ENCODE measurements around the gene FBXO31. TPM values are rescaled to one million over a fixed set of nuclear protein-coding genes. Genes with fewer than 3 reads are reported as not detected.

FBXO31 gene
- total RNA-seq, 1 donor from 2014 or later, result 93.3 TPM

DNA sequence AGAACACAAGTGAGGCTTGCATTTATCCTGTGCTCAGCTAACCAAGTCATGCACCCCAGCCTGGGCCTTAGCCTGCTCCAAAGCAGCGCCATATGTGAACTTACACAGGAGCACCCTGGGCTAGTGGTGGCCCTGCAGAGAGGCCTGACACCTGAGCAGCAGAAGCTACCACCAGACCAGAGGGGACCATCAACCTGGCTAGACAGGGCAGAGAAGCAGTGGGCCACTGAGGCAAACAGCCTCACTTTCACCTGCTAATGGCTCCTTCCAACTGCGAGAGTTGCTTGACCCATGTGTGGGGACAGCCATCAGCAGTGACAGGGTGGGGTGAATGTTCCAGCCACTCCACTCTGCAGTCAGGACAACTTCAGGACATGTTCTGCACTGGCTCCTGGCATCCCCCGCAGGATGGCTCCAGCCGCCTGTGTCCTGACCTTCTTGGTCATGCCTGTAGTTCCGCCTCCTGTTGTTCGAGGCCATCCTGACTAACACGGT, 63.5 kb downstream of the FBXO31 start:
- Histone ChIP-seq H3K4me1 (peaks cover 18% of the 10 kb centered on the region), H3K27me3 (no peaks in the 10 kb centered on the region), H3K9me3 (no peaks in the 10 kb centered on the region), H3K36me3 (no peaks in the 10 kb centered on the region), H3K27ac (no peak overlapping the region), H3K4me3 (no peak overlapping the region)
- TF ChIP-seq POLR2AphosphoS5 (IDR thresholded peaks at IDR 0.05; ENCODE audit: insufficient read depth in 1 of 2, low read depth in 1 of 2) (no peak), POLR2A (IDR thresholded peaks at IDR 0.05) (no peak)
- TF ChIP-seq, protein P1, sequence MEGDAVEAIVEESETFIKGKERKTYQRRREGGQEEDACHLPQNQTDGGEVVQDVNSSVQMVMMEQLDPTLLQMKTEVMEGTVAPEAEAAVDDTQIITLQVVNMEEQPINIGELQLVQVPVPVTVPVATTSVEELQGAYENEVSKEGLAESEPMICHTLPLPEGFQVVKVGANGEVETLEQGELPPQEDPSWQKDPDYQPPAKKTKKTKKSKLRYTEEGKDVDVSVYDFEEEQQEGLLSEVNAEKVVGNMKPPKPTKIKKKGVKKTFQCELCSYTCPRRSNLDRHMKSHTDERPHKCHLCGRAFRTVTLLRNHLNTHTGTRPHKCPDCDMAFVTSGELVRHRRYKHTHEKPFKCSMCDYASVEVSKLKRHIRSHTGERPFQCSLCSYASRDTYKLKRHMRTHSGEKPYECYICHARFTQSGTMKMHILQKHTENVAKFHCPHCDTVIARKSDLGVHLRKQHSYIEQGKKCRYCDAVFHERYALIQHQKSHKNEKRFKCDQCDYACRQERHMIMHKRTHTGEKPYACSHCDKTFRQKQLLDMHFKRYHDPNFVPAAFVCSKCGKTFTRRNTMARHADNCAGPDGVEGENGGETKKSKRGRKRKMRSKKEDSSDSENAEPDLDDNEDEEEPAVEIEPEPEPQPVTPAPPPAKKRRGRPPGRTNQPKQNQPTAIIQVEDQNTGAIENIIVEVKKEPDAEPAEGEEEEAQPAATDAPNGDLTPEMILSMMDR (IDR thresholded peaks at IDR 0.05), result no peak
- no peak for DNase-seq (ENCODE audit: extremely low spot score in 2 of 2)
- intact Hi-C loops (cut with DNase I), result no loop called here

DNA sequence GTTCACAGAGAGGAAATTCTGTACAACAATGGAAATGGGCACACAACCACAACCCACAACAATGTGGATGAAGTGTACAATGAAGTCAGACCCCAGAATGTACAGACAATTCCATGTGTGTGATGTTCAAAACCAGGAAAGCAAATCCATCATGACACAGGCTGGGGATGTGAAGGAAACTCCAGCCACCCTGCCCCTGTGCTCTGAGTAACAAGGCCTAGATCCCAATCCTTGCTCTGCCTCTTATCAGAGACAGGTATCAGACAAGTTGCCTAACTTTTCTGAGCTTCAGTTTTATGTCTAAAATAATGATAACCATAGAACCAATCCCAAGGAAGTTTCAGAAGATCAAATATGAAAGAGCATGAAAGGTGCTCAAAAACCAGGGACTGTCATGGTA, 64.6 kb downstream of the FBXO31 start:
- no peaks in the 10 kb centered on the region for H3K9me3 ChIP-seq
- H3K4me1 ChIP-seq, result peaks cover 14% of the 10 kb centered on the region
- no peak overlapping the region for H3K4me3 ChIP-seq
- no peak for DNase-seq (ENCODE audit: extremely low spot score in 2 of 2)
- TF ChIP-seq POLR2A (IDR thresholded peaks at IDR 0.05) (no peak), POLR2AphosphoS5 (IDR thresholded peaks at IDR 0.05; ENCODE audit: insufficient read depth in 1 of 2, low read depth in 1 of 2) (no peak)
- TF ChIP-seq, protein P1 (IDR thresholded peaks at IDR 0.05), result no peak
- H3K27ac ChIP-seq, result no peak overlapping the region
- intact Hi-C loops (cut with DNase I), result no loop called here
- no peaks in the 10 kb centered on the region for H3K36me3 ChIP-seq
- H3K27me3 ChIP-seq, result no peaks in the 10 kb centered on the region

- H3K9me3 ChIP-seq, result no peaks in the 10 kb centered on the region
- intact Hi-C loops (cut with DNase I), result loop anchor here (1.0 kb wide), 1 partner anchor 74 kb away; the partner anchor contains the start of gene MAP1LC3B
- TF ChIP-seq, protein P1 (IDR thresholded peaks at IDR 0.05), result no peak
- TF ChIP-seq POLR2AphosphoS5 (IDR thresholded peaks at IDR 0.05; ENCODE audit: insufficient read depth in 1 of 2, low read depth in 1 of 2), result peak in 1 of 2 donors; percentile 67
- H3K27ac ChIP-seq, result peak overlapping the region; percentile 89
- H3K4me1 ChIP-seq, result peaks cover 14% of the 10 kb centered on the region
- no peaks in the 10 kb centered on the region for H3K36me3 ChIP-seq
- H3K27me3 ChIP-seq, result no peaks in the 10 kb centered on the region
- no peak for DNase-seq (ENCODE audit: extremely low spot score in 2 of 2)
- H3K4me3 ChIP-seq, result peak overlapping the region; percentile 65 to 89
Observed at GRCh38 chr16:87317750-87318644, 65.6 kb downstream of the FBXO31 start.

- no peaks in the 10 kb centered on the region for H3K27me3 ChIP-seq
- H3K4me3 ChIP-seq, result peak within 1 kb of the TSS; percentile 65 to 89
- peak within 1 kb of the TSS; percentile 89 for H3K27ac ChIP-seq
- H3K9me3 ChIP-seq, result no peaks in the 10 kb centered on the region
- intact Hi-C loops (cut with DNase I), result loop anchor here (1.0 kb wide), 1 partner anchor 75 kb away; the partner anchor contains the start of gene MAP1LC3B
- peak in 1 of 2 donors; percentile 92 for TF ChIP-seq POLR2A (IDR thresholded peaks at IDR 0.05)
- peak; percentile 82 to 99 for TF ChIP-seq POLR2AphosphoS5 (IDR thresholded peaks at IDR 0.05; ENCODE audit: insufficient read depth in 1 of 2, low read depth in 1 of 2)
- TF ChIP-seq, protein P1 (IDR thresholded peaks at IDR 0.05), result peak; percentile 15 to 37 (median 26)
- H3K36me3 ChIP-seq, result no peaks in the 10 kb centered on the region
- DNase-seq (ENCODE audit: extremely low spot score in 2 of 2), result peak in 1 of 2 donors; percentile 97
- H3K4me1 ChIP-seq, result peaks cover 14% of the 10 kb centered on the region
Observed at GRCh38 chr16:87316923-87317749, 66.4 kb downstream of the FBXO31 start, which contains the start of gene C16orf95. C16orf95 (minus strand) TSS chr16:87317392; CDS start chr16:87317242, 150 bp downstream.
